A673 (cell line): ENCODE results near the gene GLT6D1. TPM values are rescaled to one million over a fixed set of nuclear protein-coding genes. Genes with fewer than 3 reads are reported as not detected.
"Not testable (repeated sequence)": the region's sequence is repeated elsewhere in the genome, so short reads cannot be mapped to it uniquely, and the experiment has no call there.

Source experiments
- BruUV-seq: library from RNA; stranded (reverse); fragments of 400-500 nt; replicated peaks from 2 replicates; lab custom pipeline; 2021; lab: Mats Ljungman, UMichigan
- CTCF ChIA-PET: fragments of 300-600 bp; sonication (Branson Sonifier 250); formaldehyde crosslinking; loops from one replicate; lab custom pipeline; 2022; ENCODE audit warnings: antibody characterized with exemption; lab: Charles Lee
- POLR2A ChIA-PET: fragments of 300-600 bp; sonication (Branson Sonifier 250); formaldehyde crosslinking; loops from one replicate; lab custom pipeline; 2022; ENCODE audit warnings: antibody characterized with exemption; ENCODE audit not compliant: low non-redundant PET; lab: Charles Lee
- DNase-seq: peaks from one replicate; pipeline ENCODE4 v3.0.0-alpha.2; 2015; ENCODE audit warnings: low spot score
- H3K27ac ChIP-seq: fragments of 200-600 bp; sonication (generic); 2 replicates; pipeline ENCODE4 v1.5.1; 2016; ENCODE audit warnings: mixed run types, low read depth, mild to moderate bottlenecking, mixed read lengths, antibody characterized with exemption, low read length; ENCODE audit not compliant: poor library complexity, severe bottlenecking
- H3K27me3 ChIP-seq: fragments of 200-600 bp; sonication (generic); replicated peaks from 2 replicates; pipeline ENCODE4 v1.6.1; 2017; ENCODE audit warnings: mixed run types, low read depth, mild to moderate bottlenecking, mixed read lengths, antibody characterized with exemption, low read length; ENCODE audit not compliant: insufficient read depth, poor library complexity
- H3K36me3 ChIP-seq: fragments of 200-600 bp; sonication (generic); 2 replicates; pipeline ENCODE4 v1.6.1; 2016; ENCODE audit warnings: mixed run types, mild to moderate bottlenecking, mixed read lengths, antibody characterized with exemption, low read length; ENCODE audit not compliant: insufficient read depth, poor library complexity, severe bottlenecking
- H3K4me1 ChIP-seq: fragments of 200-600 bp; sonication (generic); 2 replicates; pipeline ENCODE4 v1.6.1; 2017; ENCODE audit warnings: mixed run types, mild to moderate bottlenecking, mixed read lengths, antibody characterized with exemption, low read length; ENCODE audit not compliant: insufficient read depth, poor library complexity, severe bottlenecking
- H3K4me3 ChIP-seq: fragments of 200-600 bp; sonication (generic); 2 replicates; pipeline ENCODE4 v1.5.1; 2016; ENCODE audit warnings: low read depth, mixed run types, mild to moderate bottlenecking, mixed read lengths, low read length; ENCODE audit not compliant: poor library complexity, severe bottlenecking
- H3K9me3 ChIP-seq: fragments of 200-600 bp; sonication (generic); 2 replicates; pipeline ENCODE4 v1.6.1; 2016; ENCODE audit warnings: mixed run types, low read depth, mild to moderate bottlenecking, mixed read lengths, antibody characterized with exemption, low read length; ENCODE audit not compliant: poor library complexity, severe bottlenecking
- CTCF ChIP-seq: fragments of 300-800, 200-600 bp; sonication (generic); conservative IDR thresholded peaks from 2 replicates; pipeline ENCODE4 v1.5.1; 2017; ENCODE audit warnings: low read depth, mild to moderate bottlenecking, antibody characterized with exemption, low read length, moderate library complexity, mixed read lengths
- EZH2 ChIP-seq: fragments of 200-600 bp; sonication (generic); IDR thresholded peaks from 2 replicates; pipeline ENCODE4 v1.6.1; 2017; ENCODE audit warnings: borderline replicate concordance, low read depth, mild to moderate bottlenecking, mixed read lengths, antibody characterized with exemption, low read length; ENCODE audit not compliant: poor library complexity, severe bottlenecking
- intact Hi-C: fragments of 100-400 bp; cut with micrococcal nuclease; formaldehyde crosslinking; loops from one replicate; pipeline ENCODE4 v1.10.0; 2022; ENCODE audit not compliant: unreplicated experiment
- total RNA-seq: library from RNA; stranded (reverse); gene quantifications from 2 replicates; pipeline ENCODE4 v1.2.3, GENCODE V29; 2021

GLT6D1 gene
- total RNA-seq, 1 experiment from 2014 or later, result not detected

GRCh38 chr9:135676891-135677290, 37.6 kb upstream of the GLT6D1 start:
- no peak overlapping the region for H3K4me3 ChIP-seq
- no peak overlapping the region for H3K27ac ChIP-seq
- H3K27me3 ChIP-seq, result peaks cover 5% of the 10 kb centered on the region
- POLR2A ChIA-PET, result no interaction called here
- H3K36me3 ChIP-seq, result no peaks in the 10 kb centered on the region
- no peaks in the 10 kb centered on the region for H3K4me1 ChIP-seq
- DNase-seq, result no peak
- CTCF ChIA-PET, result no interaction called here
- intact Hi-C loops, result no loop called here
- no TSS peak for BruUV-seq
- no peaks in the 10 kb centered on the region for H3K9me3 ChIP-seq
- TF ChIP-seq EZH2 (no peak), CTCF (no peak)

GRCh38 chr9:135674977-135675376, 35.6 kb upstream of the GLT6D1 start:
- CTCF ChIA-PET, result no interaction called here
- POLR2A ChIA-PET, result no interaction called here
- intact Hi-C loops, result no loop called here

GRCh38 chr9:135673941-135674340, 34.6 kb upstream of the GLT6D1 start:
- no TSS peak for BruUV-seq
- intact Hi-C loops, result no loop called here
- TF ChIP-seq CTCF (no peak), EZH2 (no peak)
- Histone ChIP-seq H3K27me3 (peaks cover 5% of the 10 kb centered on the region), H3K4me1 (no peaks in the 10 kb centered on the region), H3K27ac (no peak overlapping the region), H3K4me3 (no peak overlapping the region), H3K9me3 (no peaks in the 10 kb centered on the region), H3K36me3 (no peaks in the 10 kb centered on the region)
- ChIA-PET CTCF (interaction anchor here (0.6 kb wide), 1 partner anchor 252 kb away, joined by 15 read pairs; no protein-coding TSS in a partner anchor), POLR2A (no interaction called here)
- no peak for DNase-seq

More at GRCh38 chr9:135674977-135675376, 35.6 kb upstream of the GLT6D1 start:
- H3K4me1 ChIP-seq, result no peaks in the 10 kb centered on the region
- DNase-seq, result no peak
- TF ChIP-seq EZH2 (no peak), CTCF (no peak)
- H3K27me3 ChIP-seq, result peaks cover 5% of the 10 kb centered on the region
- no peak overlapping the region for H3K4me3 ChIP-seq
- no TSS peak for BruUV-seq
- no peak overlapping the region for H3K27ac ChIP-seq
- no peaks in the 10 kb centered on the region for H3K9me3 ChIP-seq
- no peaks in the 10 kb centered on the region for H3K36me3 ChIP-seq

- H3K4me3 ChIP-seq, intact Hi-C loops, H3K9me3 ChIP-seq, H3K27ac ChIP-seq, H3K4me1 ChIP-seq, H3K27me3 ChIP-seq, H3K36me3 ChIP-seq, POLR2A ChIA-PET, CTCF ChIA-PET, DNase-seq, BruUV-seq: not testable (repeated sequence)
Observed at GRCh38 chr9:135672786-135673185, 33.4 kb upstream of the GLT6D1 start.
